DMS114 treated with DMSO at 0.1 percent for 48 hours (cell line): ENCODE measurements around the gene SYNJ1.
"Not testable (repeated sequence)": the region's sequence is repeated elsewhere in the genome, so short reads cannot be mapped to it uniquely, and the experiment has no call there.

Experiments used
- DNase-seq: peaks from one replicate; lab custom pipeline; 2025; ENCODE audit not compliant: unreplicated experiment; lab: John Stamatoyannopoulos, UW

Gene SYNJ1

DNA sequence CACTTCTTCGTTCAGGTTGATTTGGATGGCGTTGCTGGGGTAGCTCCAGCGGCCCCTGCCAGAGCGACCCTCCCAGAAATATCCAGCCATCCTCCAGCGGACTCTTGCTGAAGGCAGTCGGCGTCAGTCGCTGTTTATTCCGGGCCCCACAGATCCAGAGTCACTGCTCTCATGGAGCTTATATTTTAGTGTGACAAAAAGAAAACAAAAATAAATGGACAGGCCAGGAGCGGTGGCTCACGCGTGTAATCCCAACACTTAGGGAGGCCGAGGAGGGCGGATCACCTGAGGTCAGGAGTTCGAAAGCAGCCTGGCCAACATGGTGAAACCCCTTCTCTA is 114.8 kb downstream of the SYNJ1 start:
- no peak for DNase-seq

DNA sequence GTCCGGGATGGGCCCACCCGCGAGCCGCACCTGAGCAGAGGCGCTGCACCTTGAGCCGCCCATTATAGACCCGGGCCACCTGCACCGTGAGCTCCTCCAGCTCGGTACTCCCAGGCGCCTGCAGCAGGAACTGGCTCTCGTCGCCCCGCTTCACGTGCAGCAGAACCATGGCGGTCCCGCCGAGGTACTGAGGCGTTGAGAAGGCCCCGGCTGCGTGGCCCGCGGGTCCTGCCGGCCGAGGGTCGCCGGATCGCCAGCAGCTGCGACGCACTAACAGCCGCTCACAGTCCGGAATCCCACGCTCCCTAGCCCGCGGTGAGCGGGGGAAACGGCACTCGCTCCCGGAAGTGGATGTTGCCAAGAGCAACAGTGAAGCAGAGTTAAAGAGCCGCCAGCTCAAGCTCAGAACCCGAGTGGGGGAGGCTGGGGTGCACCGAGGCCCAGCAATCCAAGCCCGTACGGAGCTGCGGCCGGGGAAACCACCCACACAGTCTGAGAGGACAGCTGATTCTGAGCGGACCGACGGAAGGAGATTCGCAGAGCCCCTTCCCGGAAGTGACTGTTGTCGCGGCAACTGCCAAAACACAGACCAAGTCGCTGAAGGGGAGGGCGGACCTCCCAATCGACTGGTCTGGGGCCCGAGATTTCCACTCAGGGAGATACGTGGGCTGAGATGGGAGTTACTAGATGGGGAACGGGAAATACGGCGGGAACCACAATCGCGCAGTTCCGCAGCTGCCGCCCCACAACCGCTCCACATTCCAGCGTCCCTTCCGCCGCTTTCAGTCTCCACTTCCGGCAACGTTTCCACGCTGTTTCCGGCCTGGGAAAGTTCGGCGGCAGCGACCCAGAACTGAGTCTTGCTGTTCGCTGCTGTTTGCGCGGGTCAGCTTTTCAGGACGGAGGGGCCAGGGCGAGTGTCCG is 115.5 kb downstream of the SYNJ1 start, which contains the start of gene CFAP298:
Gene CFAP298, minus strand, starts transcription at position 303 of the 924 bp plus-strand sequence. Its CDS starts 134 bp downstream, at position 169.
- DNase-seq = peak; percentile 85

GRCh38 chr21:32611471-32611997 is 116.3 kb downstream of the SYNJ1 start:
- no peak for DNase-seq

DNA sequence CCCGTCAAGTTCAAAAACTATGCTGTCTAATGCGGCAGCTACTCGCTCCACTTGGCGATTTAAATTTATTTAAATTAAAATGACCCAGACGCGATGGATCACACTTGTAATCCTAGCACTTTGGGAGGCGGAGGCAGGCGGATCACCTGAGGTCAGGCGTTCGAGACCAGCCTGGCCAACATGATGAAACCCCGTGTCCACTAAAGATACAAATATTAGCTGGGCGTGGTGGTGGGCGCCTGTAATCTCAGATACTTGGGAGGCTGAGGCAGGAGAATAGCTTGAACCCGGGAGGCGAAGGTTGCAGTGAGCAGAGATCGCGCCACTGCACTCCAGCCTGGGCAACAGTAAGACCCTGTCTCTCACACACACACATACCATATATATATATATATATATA is 116.9 kb downstream of the SYNJ1 start:
- not testable (repeated sequence) for DNase-seq

DNA sequence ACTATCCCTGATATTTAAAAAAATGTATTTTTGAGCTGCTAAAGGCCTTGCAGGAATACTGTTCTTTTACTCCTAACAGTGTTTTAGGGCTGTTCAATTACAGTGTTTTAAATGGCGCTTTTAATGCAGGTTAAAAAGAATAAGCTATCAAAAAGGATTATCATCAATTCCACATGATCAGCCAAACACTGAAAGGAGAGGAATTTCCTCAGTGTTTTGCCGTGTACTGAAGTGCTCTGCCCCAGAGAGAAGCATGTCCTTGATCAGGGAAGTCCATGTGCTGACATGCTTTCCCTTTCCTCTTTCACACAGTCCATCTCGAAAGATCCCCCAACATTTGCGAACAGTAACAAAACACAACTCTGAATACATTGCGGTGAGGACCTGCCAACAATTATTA is 119.0 kb downstream of the SYNJ1 start:
- DNase-seq = no peak

DNA sequence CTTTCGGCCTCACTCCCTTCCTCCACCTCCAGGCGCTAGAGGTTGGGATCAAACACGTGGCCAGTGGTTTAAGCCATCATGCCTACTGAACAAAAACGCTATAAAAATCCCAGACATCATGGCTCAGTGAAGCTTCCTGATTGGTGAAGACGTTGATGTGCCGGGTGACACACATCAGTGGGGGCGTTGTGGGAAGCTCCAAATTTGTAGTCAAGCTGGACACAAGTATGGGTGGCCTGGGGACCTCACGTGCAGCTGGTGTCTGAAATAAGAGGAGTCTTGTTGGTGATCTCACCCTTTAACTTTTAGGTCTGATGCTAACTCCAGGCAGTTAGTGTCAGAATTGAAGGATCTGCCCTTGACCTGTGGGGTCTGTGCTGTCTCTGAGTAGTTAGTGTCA is 122.3 kb downstream of the SYNJ1 start:
- no peak for DNase-seq

- DNase-seq = no peak
Observed at GRCh38 chr21:32604464-32604863, 123.3 kb downstream of the SYNJ1 start.

GRCh38 chr21:32603131-32603530 is 124.7 kb downstream of the SYNJ1 start:
- DNase-seq = no peak

DNA sequence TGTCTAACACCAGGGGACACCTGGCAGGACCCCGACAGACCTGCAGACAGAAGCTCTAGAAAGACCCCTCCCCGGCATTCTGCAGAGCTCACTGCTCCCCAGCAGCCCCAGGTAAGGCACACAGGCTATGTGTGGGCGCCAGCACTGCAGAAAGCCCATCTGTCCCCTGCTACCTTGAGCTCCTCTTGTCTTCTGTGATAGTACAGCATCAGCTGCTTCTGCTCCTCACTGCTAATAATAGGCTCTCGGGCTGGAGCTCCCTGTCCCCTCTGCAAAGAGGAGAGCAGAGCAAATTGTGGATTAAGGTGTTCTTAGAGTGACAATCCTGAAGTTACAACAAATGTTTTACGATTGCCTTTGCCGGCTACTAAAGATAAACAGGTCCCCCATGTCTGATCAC is 125.7 kb downstream of the SYNJ1 start:
- no peak for DNase-seq

GRCh38 chr21:32599526-32599925 is 128.3 kb downstream of the SYNJ1 start:
- DNase-seq = no peak

- DNase-seq = no peak
Observed at GRCh38 chr21:32599091-32599490, 128.7 kb downstream of the SYNJ1 start.

- DNase-seq = no peak
Observed at GRCh38 chr21:32597205-32597604, 130.6 kb downstream of the SYNJ1 start.

DNA sequence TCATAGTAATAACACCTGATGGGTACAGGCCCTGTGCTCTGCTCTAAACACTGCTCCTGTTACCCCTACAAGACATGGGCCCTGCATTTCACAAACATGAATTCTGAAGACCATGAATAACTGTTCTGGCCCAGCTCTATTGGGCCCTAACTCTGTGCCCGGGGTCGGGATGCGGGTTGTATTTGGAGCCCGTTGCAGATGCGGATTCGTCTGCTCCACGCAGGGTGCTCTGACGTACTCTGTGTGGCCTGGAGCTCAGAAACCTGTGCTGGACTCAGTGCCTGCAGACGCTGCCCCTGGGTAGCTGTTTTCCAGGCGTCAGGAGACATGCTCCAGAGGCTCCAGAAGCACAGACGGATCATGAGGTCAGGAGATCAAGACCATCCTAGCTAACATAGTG is 132.4 kb downstream of the SYNJ1 start:
- DNase-seq = no peak

- no peak for DNase-seq
Observed at GRCh38 chr21:32593690-32594089, 134.1 kb downstream of the SYNJ1 start.

GRCh38 chr21:32592929-32593502 is 134.8 kb downstream of the SYNJ1 start:
- no peak for DNase-seq

GRCh38 chr21:32590130-32590529 is 137.7 kb downstream of the SYNJ1 start:
- no peak for DNase-seq

DNA sequence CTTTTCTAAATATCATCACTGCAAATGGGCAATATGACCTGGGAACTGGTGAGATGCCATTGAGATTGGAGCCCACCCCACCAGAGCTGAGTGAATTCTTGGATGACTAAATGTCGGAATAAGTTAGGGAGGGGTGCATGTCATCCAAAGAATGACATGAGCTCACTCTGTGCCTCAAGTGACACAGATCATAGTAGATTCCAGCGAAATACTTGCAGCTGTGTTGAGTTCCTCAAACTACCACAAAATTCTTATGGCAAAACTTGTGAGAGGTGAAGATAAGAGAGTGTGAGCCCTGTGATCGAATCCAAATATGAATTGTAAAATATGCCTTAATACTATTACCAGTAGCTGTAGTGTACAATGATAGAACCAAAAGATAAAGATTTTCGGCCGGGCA is 140.2 kb downstream of the SYNJ1 start:
- DNase-seq = no peak

GRCh38 chr21:32587120-32587519 is 140.7 kb downstream of the SYNJ1 start:
- no peak for DNase-seq

GRCh38 chr21:32585970-32586369 is 141.8 kb downstream of the SYNJ1 start:
- no peak for DNase-seq

- no peak for DNase-seq
Observed at GRCh38 chr21:32585042-32585710, 142.6 kb downstream of the SYNJ1 start, which contains the start of gene TCP10L. Gene TCP10L, minus strand, starts transcription at chr21:32585523. Its CDS starts 1,219 bp downstream, at chr21:32584304.

GRCh38 chr21:32584472-32584871 is 143.3 kb downstream of the SYNJ1 start:
- DNase-seq = no peak

DNA sequence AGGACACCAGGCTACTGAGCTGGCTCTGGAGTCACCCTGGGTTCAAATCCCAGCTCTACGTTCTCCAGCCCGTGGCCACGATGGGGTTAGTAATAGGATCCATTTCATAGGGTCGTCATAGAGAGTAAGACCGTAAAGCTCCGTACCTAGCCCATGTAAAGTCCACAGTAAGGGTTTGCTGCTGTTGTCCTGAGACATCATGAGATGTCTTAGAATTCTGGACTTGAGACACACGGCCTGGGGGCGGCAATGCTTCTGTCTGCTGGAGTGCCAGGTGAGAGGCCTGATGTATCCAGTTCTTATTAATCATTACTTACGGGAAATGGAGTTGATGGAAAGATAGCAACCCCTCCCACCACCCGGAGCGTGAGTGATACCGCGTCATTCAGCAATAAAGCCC is 146.1 kb downstream of the SYNJ1 start:
- no peak for DNase-seq
